Measurements from ENCODE around the gene ZNF697. TPM values are rescaled to one million over a fixed set of nuclear protein-coding genes. Genes with fewer than 3 reads are reported as not detected.

ZNF697 gene
- total and polyA plus RNA-seq, 10 of the 15 experiments (the other 5 are each of a cell fraction or from before 2014, with no cell fraction given) = 0.48 to 5.9 (median 3.0) TPM

GRCh38 chr1:119648620-119649004 lies 546 bp upstream of the ZNF697 start:
- WGBS (ENCODE audit: insufficient coverage, insufficient replicate concordance, low lambda C conversion rate, missing lambda C conversion rate) = 33% methylated on average over 10 of the region's 10 CpGs
- in situ Hi-C loops (cut with MboI) (no loop called here), intact Hi-C loops (cut with micrococcal nuclease; ENCODE audit: unreplicated experiment) (loop anchor here (2.0 to 5.0 kb wide), 2 partner anchors 14 to 36 kb away; no protein-coding TSS in a partner anchor)
- Histone ChIP-seq H3K79me2 (ENCODE audit: control insufficient read depth, insufficient read depth, low read length) (no peaks in the 10 kb centered on the region; the same call in 1 of the 2 replicates), H3K4me1 (ENCODE audit: control insufficient read depth, insufficient read depth, low read length) (no peaks in the 10 kb centered on the region; the same call in 1 of the 2 replicates), H3K4me2 (ENCODE audit: control insufficient read depth, insufficient read depth) (peak overlapping the region; percentile 96), H3K27me3 (replicated peaks in 1 of 2; ENCODE audit: control insufficient read depth in 2 of 2, insufficient read depth in 2 of 2, low read length in 1 of 2) (no peaks in the 10 kb centered on the region), H3K9me3 (replicated peaks; ENCODE audit: control insufficient read depth, insufficient read depth, low read length) (no peaks in the 10 kb centered on the region), H2AFZ (ENCODE audit: control insufficient read depth, low read depth, low read length) (peak overlapping the region; percentile 86), H4K20me1 (ENCODE audit: control insufficient read depth, insufficient read depth) (no peaks in the 10 kb centered on the region), H3K36me3 (ENCODE audit: control insufficient read depth in 2 of 2, insufficient read depth in 2 of 2, low read length in 1 of 2) (no peaks in the 10 kb centered on the region), H3K27ac (ENCODE audit: control insufficient read depth, insufficient read depth) (no peak overlapping the region), H3K9ac (ENCODE audit: control insufficient read depth, insufficient read depth, low read length) (peak overlapping the region; percentile 31; the same call in 1 of the 2 replicates), H3K4me3 (peak overlapping the region; percentile 90)
- no peak for FAIRE-seq
- ATAC-seq = no peak
- ChIA-PET POLR2A (interaction anchor here (1.6 to 1.9 kb wide), 3 partner anchors 8 to 13 kb away, joined by 4 to 11 read pairs (median 10); no protein-coding TSS in a partner anchor), SMC1A (ENCODE audit: uncharacterized antibody, unreplicated experiment) (interaction anchor here (1.1 to 14.4 kb wide), 3 partner anchors 13 to 30 kb away, joined by 3 to 163 read pairs (median 11); no protein-coding TSS in a partner anchor), RAD21 (ENCODE audit: unreplicated experiment) (interaction anchor here (0.8 to 6.1 kb wide), 7 partner anchors 8 to 37 kb away, joined by 3 to 74 read pairs (median 4); no protein-coding TSS in a partner anchor), CTCF (interaction anchor here (1.1 to 10.7 kb wide), 6 partner anchors 13 to 37 kb away, joined by 4 to 87 read pairs (median 9); no protein-coding TSS in a partner anchor)
- BruUV-seq (replicated peaks) = TSS peak; percentile 76
- DNase-seq (ENCODE audit: low read depth, low spot score) = no peak
- TF ChIP-seq CREB1 (IDR thresholded peaks at IDR 0.05; ENCODE audit: low read depth) = no peak
- no peak for TF ChIP-seq ZNF592 (IDR thresholded peaks at IDR 0.05)
- no peak for TF ChIP-seq ZBTB11 (CRISPR knock-in tag; IDR thresholded peaks at IDR 0.05)
- TF ChIP-seq FOS (IDR thresholded peaks at IDR 0.05; ENCODE audit: borderline replicate concordance, extremely low read depth, insufficient read length) = no peak
- TF ChIP-seq IRF4 (IDR thresholded peaks at IDR 0.05; ENCODE audit: low read depth, low read length) = no peak
- no peak for TF ChIP-seq E4F1 (IDR thresholded peaks at IDR 0.05; ENCODE audit: borderline replicate concordance, partially characterized antibody)
- TF ChIP-seq FOXK2 (IDR thresholded peaks at IDR 0.05) = no peak
- no peak for TF ChIP-seq SREBF2 (IDR thresholded peaks at IDR 0.05; ENCODE audit: low read length)
- no peak for TF ChIP-seq ZNF217 (IDR thresholded peaks at IDR 0.05)
- no peak for TF ChIP-seq CEBPZ (IDR thresholded peaks at IDR 0.05; ENCODE audit: low read depth, low read length)

Measured in GM12878 (cell line).